HL-60 (cell line): ENCODE results near the gene FASTKD3.

Source experiments
- DNase-seq, 2 experiments: peaks; one replicate each; pipeline ENCODE4 v3.0.0-alpha.2; 2010 to 2020; ENCODE audit warnings: low read depth in 1 of 2, low spot score in 1 of 2
- H3K27ac ChIP-seq: fragments of 250-450 bp; sonication (Bioruptor Pico); replicated peaks from 2 replicates; pipeline ENCODE4 v1.5.1; 2020; ENCODE audit warnings: mild to moderate bottlenecking, moderate library complexity
- H3K27me3 ChIP-seq: fragments of 250-450 bp; sonication (Bioruptor Pico); 2 replicates; pipeline ENCODE4 v1.5.1; 2021; ENCODE audit warnings: mild to moderate bottlenecking, moderate library complexity; ENCODE audit not compliant: insufficient read depth, poor library complexity, severe bottlenecking
- H3K4me3 ChIP-seq: replicated peaks from 2 replicates; pipeline ENCODE4 v1.5.1; 2011; ENCODE audit warnings: mild to moderate bottlenecking, control low read depth, low read length; ENCODE audit not compliant: insufficient read depth
- CTCF ChIP-seq: IDR thresholded peaks from one replicate; pipeline ENCODE4 v1.5.1; 2011; ENCODE audit warnings: low read length, control low read depth, inconsistent platforms; ENCODE audit not compliant: insufficient read depth
- GABPA ChIP-seq: IDR thresholded peaks from 2 replicates; pipeline ENCODE4 v1.6.1; 2012; ENCODE audit warnings: low read depth
- POLR2AphosphoS5 ChIP-seq: IDR thresholded peaks from 2 replicates; pipeline ENCODE4 v1.6.1; 2012; ENCODE audit warnings: low read depth
- REST ChIP-seq: IDR thresholded peaks from 2 replicates; pipeline ENCODE4 v1.6.1; 2012; ENCODE audit warnings: low read depth; ENCODE audit not compliant: insufficient replicate concordance
- SPI1 ChIP-seq: IDR thresholded peaks from 2 replicates; pipeline ENCODE4 v1.6.1; 2012; ENCODE audit warnings: low read depth, mild to moderate bottlenecking, borderline replicate concordance

Gene FASTKD3

GRCh38 chr5:7828269-7828668 lies 40.6 kb downstream of the FASTKD3 start:
- Histone ChIP-seq H3K27me3 (no peaks in the 10 kb centered on the region), H3K27ac (no peak overlapping the region), H3K4me3 (no peak overlapping the region)
- TF ChIP-seq SPI1 (no peak), POLR2AphosphoS5 (no peak), GABPA (no peak), CTCF (no peak)
- DNase-seq = no peak

- TF ChIP-seq GABPA (no peak), POLR2AphosphoS5 (no peak), REST (no peak), CTCF (no peak), SPI1 (no peak)
- no peak overlapping the region for H3K4me3 ChIP-seq
- H3K27me3 ChIP-seq = no peaks in the 10 kb centered on the region
- H3K27ac ChIP-seq = no peak overlapping the region
- no peak for DNase-seq
Observed at GRCh38 chr5:7827610-7828009, 41.2 kb downstream of the FASTKD3 start.

GRCh38 chr5:7825630-7826029 lies 43.2 kb downstream of the FASTKD3 start:
- DNase-seq = no peak

More at GRCh38 chr5:7825630-7826029, 43.2 kb downstream of the FASTKD3 start:
- no peaks in the 10 kb centered on the region for H3K27me3 ChIP-seq
- TF ChIP-seq GABPA = no peak
- no peak for TF ChIP-seq SPI1
- TF ChIP-seq REST = no peak
- TF ChIP-seq POLR2AphosphoS5 = no peak
- no peak for TF ChIP-seq CTCF
- no peak overlapping the region for H3K4me3 ChIP-seq
- no peak overlapping the region for H3K27ac ChIP-seq
